PFSK-1 (cell line): ENCODE data around the gene SF3B5.

ENCODE experiments used
- POLR2AphosphoS5 ChIP-seq: IDR thresholded peaks from 2 replicates; pipeline ENCODE4 v1.6.1; 2012; ENCODE audit warnings: low read depth, mild to moderate bottlenecking, control low read depth, low read length, moderate library complexity
- REST ChIP-seq, 2 experiments: IDR thresholded peaks; 2 replicates each; pipeline versions ENCODE4 v1.6.1 to v1.8.0; 2011 to 2012; ENCODE audit warnings: low read depth in 2 of 2, low read length in 2 of 2, control low read depth in 1 of 2, inconsistent platforms in 1 of 2, mild to moderate bottlenecking in 1 of 2, moderate library complexity in 1 of 2; ENCODE audit not compliant: insufficient read depth in 1 of 2
- SIN3A ChIP-seq: IDR thresholded peaks from 2 replicates; pipeline ENCODE4 v1.6.1; 2012; ENCODE audit warnings: mild to moderate bottlenecking, low read length, moderate library complexity, borderline replicate concordance; ENCODE audit not compliant: insufficient read depth

- no peak for TF ChIP-seq REST (IDR thresholded peaks at IDR 0.05; ENCODE audit: insufficient read depth in 1 of 2, low read depth in 2 of 2, low read length in 2 of 2)
- TF ChIP-seq SIN3A: no peak
- no peak for TF ChIP-seq POLR2AphosphoS5
Measured at GRCh38 chr6:144068794-144069193, 26.6 kb downstream of the SF3B5 start.
